Germinal center (tissue), 1 donor: Measurements from ENCODE around the gene NAV2.

ENCODE experiments used
- DNase-seq: peaks from one replicate; pipeline ENCODE4 v3.0.0; 2012; ENCODE audit warnings: mixed read lengths, low spot score

Gene NAV2

DNA sequence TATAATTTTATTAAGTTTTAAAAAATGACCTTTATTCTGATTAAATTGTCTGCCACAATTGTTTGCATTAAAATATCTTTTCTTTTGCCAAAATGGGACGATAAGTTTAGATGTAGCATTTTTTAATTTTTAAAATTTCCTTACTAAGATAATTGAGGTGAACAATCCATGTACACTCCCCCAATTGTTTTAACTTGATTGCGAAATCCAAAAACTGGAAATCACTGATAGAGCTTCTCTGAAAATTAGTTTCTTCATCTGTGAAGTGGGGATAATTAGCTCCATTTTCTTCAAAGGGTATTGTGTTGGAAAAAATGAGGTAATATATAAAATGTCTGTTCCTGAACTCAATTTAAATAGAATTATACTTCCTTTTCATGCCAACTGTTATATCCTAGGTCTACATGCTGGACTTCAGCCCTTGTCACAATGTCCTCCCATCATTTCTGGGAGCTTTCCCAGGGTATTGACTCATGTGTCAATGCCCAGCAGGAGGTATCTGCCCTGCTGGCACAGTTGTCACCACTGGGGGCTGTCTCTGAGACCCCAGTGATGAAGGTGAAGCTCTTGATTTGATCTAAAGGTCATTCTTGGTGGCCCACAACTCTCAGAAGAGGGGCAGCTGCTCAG, 28.7 kb upstream of the NAV2 start:
- DNase-seq: no peak

- DNase-seq: no peak
Measured at GRCh38 chr11:19686234-19686633, 26.4 kb upstream of the NAV2 start.

GRCh38 chr11:19687392-19687791, 25.2 kb upstream of the NAV2 start:
- no peak for DNase-seq

GRCh38 chr11:19689281-19690000, 23.2 kb upstream of the NAV2 start:
- DNase-seq: no peak

DNA sequence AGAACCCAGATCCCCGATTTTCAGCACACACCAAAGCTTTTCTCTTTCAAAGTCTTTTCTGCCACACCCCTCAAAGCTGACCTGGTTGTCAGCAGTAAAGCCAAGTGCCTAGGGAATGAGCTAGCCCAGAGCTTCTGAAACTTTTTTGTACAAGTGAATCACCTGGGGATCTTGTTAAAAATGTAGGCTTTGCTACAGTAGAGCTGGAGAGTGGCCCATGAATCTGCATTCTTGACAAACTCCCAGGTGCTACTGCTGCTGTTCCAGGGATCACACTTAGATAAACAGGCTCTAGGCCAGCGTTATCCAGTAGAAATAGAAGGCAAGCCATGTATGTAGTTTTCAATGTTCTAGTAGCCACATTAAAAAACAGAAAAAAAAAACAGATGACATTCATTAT, 21.8 kb upstream of the NAV2 start:
- DNase-seq: no peak

GRCh38 chr11:19691815-19692500, 20.7 kb upstream of the NAV2 start:
- no peak for DNase-seq

GRCh38 chr11:19693146-19693545, 19.5 kb upstream of the NAV2 start:
- no peak for DNase-seq

GRCh38 chr11:19694796-19695345, 17.8 kb upstream of the NAV2 start:
- DNase-seq: no peak

DNA sequence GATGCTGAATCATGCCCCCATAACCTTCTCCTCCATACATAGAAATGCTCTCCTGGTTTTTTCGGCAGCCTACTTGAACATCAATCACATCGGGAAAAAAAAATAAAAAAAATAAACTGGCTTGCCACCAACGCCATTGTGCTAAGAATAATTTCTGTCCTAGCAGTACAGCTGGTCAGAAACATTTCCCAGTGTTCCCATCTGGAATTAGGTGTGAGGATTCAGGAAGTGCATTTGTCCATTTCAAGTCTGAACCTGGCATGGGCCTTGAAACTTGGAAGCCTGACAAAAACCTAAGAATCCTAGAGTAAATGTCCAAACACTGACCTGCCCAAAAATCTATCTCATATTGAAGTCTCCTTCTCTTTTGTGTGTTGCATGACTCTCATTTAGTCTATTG, 16.6 kb upstream of the NAV2 start:
- DNase-seq: no peak

DNA sequence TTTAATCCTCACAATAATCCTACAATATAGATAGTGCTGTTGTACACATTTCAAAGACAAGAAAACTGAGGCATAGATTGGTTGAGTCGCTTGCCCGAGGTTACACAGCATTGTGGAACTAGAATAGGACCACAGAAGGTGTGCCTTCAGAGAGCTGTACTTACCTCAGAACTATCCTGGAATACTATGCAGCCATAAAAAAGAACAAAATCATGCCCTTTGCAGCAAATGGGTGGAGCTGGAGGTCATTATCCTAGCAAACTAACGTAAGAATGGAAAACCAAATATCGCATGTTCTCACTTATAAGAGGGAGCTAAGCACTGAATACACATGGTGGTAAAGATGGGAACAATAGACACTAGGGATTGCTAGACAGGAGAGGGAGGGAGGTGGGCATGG, 15.7 kb upstream of the NAV2 start:
- DNase-seq: no peak

- DNase-seq: no peak
Measured at GRCh38 chr11:19697721-19698121, 14.9 kb upstream of the NAV2 start.

GRCh38 chr11:19698493-19699292, 13.9 kb upstream of the NAV2 start:
- DNase-seq: no peak

- DNase-seq: no peak
Measured at GRCh38 chr11:19701421-19701820, 11.2 kb upstream of the NAV2 start.

GRCh38 chr11:19702620-19703019, 10.0 kb upstream of the NAV2 start:
- no peak for DNase-seq

- no peak for DNase-seq
Measured at GRCh38 chr11:19703211-19703610, 9.4 kb upstream of the NAV2 start.

DNA sequence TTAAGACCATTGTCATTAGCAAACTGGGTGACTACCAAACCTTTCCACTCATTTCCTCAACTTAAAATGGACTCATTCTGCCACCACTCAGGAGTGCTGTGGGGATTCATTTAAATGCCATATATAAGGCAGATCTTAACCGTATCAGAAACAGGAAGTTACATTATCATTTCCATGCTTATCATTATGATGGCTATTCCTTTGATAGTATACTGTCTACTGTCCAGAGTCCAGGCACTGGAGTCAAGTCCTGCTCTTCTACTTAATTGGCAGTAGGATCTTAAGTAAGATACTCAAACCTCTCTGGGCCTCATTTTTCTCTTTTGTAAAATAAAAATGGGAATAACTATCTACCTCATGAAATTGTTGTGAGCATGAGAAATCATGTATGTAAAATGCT, 8.4 kb upstream of the NAV2 start:
- no peak for DNase-seq

GRCh38 chr11:19705936-19706335, 6.7 kb upstream of the NAV2 start:
- DNase-seq: no peak

GRCh38 chr11:19711911-19712280, 741 bp upstream of the NAV2 start:
- peak; percentile 10 for DNase-seq

DNA sequence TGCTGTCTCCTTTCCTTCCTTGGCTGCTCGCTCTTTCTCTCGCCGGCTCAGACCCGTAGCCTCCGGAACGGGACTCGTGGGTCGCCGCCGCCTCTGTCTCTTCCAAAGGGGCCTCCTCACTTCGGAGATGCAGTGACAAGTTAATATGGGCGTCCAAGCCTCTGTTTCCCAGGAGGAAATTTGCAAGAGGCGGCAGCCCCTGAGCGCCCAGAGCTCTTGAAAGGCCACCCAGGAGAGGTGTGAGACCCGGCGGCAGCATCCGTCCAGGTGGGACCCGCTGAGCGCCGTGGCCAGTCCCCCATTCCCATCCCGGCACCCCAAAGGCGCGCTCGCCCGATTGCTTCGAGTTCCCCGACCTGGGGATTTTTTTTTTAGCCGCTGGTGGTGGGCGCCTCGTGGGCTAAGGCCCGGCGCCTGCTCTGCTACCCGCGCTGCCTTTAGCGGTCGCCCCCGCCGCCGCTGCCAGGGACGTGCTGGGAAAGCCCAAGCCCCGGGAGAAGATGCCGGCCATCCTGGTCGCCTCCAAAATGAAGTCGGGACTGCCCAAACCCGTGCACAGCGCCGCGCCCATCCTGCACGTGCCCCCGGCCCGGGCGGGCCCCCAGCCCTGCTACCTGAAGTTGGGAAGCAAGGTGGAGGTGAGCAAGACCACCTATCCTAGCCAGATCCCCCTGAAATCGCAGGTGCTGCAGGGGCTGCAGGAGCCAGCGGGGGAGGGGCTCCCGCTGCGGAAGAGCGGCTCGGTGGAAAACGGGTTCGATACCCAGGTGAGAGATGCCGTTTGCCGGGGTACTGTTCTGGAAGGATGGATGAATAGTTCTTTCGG, 772 bp downstream of the NAV2 start:
- DNase-seq: no peak

GRCh38 chr11:19714022-19714386, 1.4 kb downstream of the NAV2 start:
- no peak for DNase-seq
